Measurements from ENCODE around the gene RFX5.

- TF ChIP-seq CTCF (IDR thresholded peaks at IDR 0.05; ENCODE audit: insufficient read depth, low read length) (no peak), REST (IDR thresholded peaks at IDR 0.05; ENCODE audit: insufficient replicate concordance, low read depth) (no peak), POLR2AphosphoS5 (IDR thresholded peaks at IDR 0.05; ENCODE audit: low read depth) (no peak), GABPA (IDR thresholded peaks at IDR 0.05; ENCODE audit: low read depth) (no peak)
Observed at GRCh38 chr1:151371370-151372057, 24.5 kb upstream of the RFX5 start.
